HG03159 (cell line): ENCODE measurements around the gene ASXL1.
A peak's percentile ranks its signal among the peaks of the same experiment; 100 is the strongest.
"Not testable (repeated sequence)": the region's sequence is repeated elsewhere in the genome, so short reads cannot be mapped to it uniquely, and the experiment has no call there.

Experiments
- ATAC-seq: cut with Tn5 transposase; IDR thresholded peaks from one replicate; pipeline ENCODE4 v1.9.1; 2021; ENCODE audit warnings: mild to moderate bottlenecking, moderate library complexity; ENCODE audit not compliant: unreplicated experiment

Gene ASXL1

GRCh38 chr20:32359633-32360332 is 1.7 kb downstream of the ASXL1 start:
- no peak for ATAC-seq

GRCh38 chr20:32360333-32360634 is 2.2 kb downstream of the ASXL1 start:
- ATAC-seq = no peak

GRCh38 chr20:32362901-32363364 is 4.8 kb downstream of the ASXL1 start:
- no peak for ATAC-seq

- ATAC-seq = no peak
These were observed 5.4 kb downstream of the ASXL1 start for GRCh38 chr20:32363492-32363891.

DNA sequence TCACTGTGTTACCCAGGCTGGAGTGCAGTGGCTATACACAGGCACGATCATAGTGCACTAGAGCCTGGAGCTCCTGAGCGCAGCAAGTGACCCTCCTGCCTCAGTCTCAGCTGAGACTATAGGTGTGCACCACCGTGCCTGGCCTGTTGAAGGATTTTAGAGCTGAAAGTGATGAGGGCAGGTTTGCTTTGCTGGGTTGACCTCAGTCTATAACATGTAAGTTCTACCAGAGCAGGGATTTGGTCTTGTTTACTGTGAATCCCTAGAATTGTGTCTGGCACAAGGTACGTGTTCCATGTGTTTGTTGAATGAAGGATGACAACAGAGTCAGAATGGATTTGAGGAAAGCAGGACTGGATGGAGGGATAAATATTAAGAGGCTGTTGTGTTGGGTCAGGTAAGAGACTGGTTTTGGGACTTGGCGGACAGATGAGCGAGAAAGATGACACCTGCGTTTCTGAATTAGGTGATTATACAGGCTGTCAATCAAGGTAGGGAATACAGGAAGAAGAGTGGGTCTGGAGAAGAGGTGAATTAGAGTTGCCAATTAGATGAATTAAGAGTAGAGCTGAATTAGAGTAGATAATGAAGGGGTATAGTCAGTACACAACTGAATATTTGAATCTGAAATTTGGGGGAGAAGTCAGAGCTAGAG is 6.5 kb downstream of the ASXL1 start:
- no peak for ATAC-seq

GRCh38 chr20:32365564-32365963 is 7.4 kb downstream of the ASXL1 start:
- no peak for ATAC-seq

GRCh38 chr20:32366380-32366779 is 8.2 kb downstream of the ASXL1 start:
- peak; percentile 62 for ATAC-seq

GRCh38 chr20:32368323-32368722 is 10.2 kb downstream of the ASXL1 start:
- no peak for ATAC-seq

- ATAC-seq = no peak
These were observed 10.8 kb downstream of the ASXL1 start for GRCh38 chr20:32368925-32369324.

- ATAC-seq = no peak
These were observed 12.8 kb downstream of the ASXL1 start for GRCh38 chr20:32370897-32371296.

GRCh38 chr20:32378461-32378860 is 20.3 kb downstream of the ASXL1 start:
- no peak for ATAC-seq

GRCh38 chr20:32380037-32380436 is 21.9 kb downstream of the ASXL1 start:
- ATAC-seq = not testable (repeated sequence)

- ATAC-seq = no peak
These were observed 22.6 kb downstream of the ASXL1 start for GRCh38 chr20:32380745-32381144.

- ATAC-seq = no peak
These were observed 24.2 kb downstream of the ASXL1 start for GRCh38 chr20:32382102-32382950.

DNA sequence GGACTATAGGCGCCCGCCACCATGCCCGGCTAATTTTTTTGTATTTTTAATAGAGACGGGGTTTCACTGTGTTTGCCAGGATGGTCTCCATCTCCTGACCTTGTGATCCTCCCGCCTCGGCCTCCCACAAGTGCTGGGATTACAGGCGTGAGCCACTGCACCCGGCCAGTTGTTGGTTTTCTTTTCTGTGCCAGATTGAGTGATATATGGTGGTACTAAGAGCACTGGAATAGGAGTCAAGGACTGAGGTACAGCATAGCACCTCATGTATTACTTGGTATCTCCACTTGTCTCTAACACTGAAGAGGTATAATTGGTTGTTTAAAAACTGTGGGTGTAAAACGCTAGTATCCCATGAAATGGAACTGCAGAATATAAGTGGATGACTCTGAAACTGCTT is 25.3 kb downstream of the ASXL1 start:
- ATAC-seq = not testable (repeated sequence)

DNA sequence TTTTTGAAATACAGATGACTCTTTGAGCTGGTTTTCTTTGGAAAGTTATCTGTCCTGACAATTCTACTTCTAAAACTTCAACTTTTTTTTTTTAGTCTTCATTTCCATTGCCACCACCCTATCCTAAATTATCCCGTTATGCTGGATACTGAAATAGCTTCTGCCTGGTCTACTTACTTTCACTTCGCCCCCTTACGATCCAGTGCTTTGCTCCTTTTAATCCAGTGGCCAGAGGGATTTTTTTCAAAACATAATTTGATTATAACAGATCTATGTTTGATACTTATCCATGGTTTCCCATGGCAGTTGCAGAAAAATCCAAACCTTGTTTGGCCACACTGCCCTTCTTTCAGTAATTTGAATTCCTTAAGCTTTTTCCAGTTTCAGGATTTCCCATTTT is 27.4 kb downstream of the ASXL1 start:
- ATAC-seq = no peak

- no peak for ATAC-seq
These were observed 28.0 kb downstream of the ASXL1 start for GRCh38 chr20:32386091-32386490.

GRCh38 chr20:32387252-32387651 is 29.1 kb downstream of the ASXL1 start:
- no peak for ATAC-seq

DNA sequence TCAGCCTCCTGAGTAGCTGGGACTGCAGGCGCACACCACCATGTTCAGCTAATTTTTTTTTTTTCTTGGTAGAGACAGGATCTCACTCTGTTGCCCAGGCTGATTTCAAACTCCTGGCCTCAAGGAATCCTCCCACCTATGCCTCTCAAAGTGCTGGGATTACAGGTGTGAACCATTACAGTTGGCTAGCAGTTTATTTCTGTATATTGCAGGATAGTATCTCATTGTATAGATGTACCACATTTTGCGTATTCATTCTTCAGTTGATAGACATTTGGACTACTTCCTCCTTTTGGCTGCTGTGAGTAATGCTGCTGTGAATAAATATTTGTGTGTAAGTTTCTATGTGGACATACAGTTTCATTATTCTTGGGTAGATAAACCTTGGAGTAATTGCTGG is 32.9 kb downstream of the ASXL1 start:
- ATAC-seq = no peak

DNA sequence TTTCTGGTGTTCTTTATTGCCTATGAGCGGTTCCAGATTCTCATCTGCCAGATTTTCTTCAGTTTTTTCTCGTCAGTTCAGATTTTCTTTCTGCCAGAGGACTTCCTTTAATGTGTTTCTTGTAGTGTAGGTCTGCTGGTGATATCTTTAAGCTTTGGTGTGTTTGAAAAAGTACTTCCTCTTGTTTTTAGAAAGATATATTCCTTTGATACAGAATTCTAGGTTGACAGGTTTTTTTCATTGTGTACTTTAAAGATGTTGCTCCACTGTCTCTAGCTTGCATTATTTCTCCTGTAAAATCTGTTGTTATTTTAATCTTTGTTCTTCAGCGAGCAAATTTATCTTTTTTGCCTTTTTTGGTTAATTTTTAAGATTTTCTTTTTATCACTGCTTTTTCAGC is 36.9 kb downstream of the ASXL1 start:
- no peak for ATAC-seq

DNA sequence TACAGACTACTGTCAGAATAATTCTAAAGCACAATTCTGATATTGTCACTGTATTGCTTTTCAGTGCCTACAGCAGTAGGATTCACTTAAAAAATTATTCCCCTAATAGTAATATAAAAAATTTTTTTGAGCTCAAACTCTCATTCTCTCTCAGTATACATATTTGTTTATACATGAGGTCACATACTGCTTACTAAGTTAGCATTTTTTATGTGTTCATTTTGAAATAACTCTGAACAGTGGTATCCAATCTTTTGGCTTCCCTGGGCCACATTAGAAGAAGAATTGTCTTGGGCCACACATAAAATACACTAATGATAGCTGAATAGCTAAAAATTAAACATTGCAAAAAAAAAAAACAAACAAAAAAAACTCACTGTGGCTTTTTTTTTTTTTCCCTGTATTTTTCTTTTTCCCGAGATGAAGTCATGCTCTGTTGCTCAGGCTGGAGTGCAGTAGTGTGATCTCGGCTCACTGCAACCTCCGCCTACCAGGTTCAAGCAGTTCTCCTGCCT is 38.6 kb downstream of the ASXL1 start:
- ATAC-seq = no peak
